ENCODE data around the gene WAPL.
A peak's percentile ranks its signal among the peaks of the same experiment; 100 is the strongest.

DNA sequence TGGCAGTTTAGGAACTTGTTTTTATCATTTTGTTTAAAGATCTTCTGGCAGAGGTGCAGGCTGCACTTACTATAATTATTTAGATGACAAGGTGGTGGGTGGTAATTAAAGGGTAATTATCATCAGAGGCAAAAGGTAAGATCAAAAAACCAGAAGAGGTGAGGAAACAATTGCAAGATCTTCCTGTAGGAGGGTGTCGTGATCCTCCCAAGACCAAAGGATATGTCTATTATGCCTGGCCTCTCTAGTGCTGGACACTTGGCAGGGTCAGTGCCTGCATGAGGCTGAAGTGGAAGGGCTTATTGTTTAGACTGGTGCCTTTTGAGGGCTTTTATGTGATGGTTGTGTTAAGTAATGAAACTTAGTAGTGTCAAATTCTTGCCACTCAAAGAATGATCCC lies 1.8 kb upstream of the WAPL start:
- TF ChIP-seq POLR2A (IDR thresholded peaks at IDR 0.05) = no peak
- TF ChIP-seq, protein P1, sequence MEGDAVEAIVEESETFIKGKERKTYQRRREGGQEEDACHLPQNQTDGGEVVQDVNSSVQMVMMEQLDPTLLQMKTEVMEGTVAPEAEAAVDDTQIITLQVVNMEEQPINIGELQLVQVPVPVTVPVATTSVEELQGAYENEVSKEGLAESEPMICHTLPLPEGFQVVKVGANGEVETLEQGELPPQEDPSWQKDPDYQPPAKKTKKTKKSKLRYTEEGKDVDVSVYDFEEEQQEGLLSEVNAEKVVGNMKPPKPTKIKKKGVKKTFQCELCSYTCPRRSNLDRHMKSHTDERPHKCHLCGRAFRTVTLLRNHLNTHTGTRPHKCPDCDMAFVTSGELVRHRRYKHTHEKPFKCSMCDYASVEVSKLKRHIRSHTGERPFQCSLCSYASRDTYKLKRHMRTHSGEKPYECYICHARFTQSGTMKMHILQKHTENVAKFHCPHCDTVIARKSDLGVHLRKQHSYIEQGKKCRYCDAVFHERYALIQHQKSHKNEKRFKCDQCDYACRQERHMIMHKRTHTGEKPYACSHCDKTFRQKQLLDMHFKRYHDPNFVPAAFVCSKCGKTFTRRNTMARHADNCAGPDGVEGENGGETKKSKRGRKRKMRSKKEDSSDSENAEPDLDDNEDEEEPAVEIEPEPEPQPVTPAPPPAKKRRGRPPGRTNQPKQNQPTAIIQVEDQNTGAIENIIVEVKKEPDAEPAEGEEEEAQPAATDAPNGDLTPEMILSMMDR (IDR thresholded peaks at IDR 0.05) = peak in 1 of 4 experiments; percentile 18
